ENCODE measurements around the gene AP1M1. TPM values are rescaled to one million over a fixed set of nuclear protein-coding genes. Genes with fewer than 3 reads are reported as not detected.

Gene AP1M1
- total and polyA plus RNA-seq, 2 of the 4 experiments (the other 2 are of a cell fraction), result 85.1 to 99.1 TPM

DNA sequence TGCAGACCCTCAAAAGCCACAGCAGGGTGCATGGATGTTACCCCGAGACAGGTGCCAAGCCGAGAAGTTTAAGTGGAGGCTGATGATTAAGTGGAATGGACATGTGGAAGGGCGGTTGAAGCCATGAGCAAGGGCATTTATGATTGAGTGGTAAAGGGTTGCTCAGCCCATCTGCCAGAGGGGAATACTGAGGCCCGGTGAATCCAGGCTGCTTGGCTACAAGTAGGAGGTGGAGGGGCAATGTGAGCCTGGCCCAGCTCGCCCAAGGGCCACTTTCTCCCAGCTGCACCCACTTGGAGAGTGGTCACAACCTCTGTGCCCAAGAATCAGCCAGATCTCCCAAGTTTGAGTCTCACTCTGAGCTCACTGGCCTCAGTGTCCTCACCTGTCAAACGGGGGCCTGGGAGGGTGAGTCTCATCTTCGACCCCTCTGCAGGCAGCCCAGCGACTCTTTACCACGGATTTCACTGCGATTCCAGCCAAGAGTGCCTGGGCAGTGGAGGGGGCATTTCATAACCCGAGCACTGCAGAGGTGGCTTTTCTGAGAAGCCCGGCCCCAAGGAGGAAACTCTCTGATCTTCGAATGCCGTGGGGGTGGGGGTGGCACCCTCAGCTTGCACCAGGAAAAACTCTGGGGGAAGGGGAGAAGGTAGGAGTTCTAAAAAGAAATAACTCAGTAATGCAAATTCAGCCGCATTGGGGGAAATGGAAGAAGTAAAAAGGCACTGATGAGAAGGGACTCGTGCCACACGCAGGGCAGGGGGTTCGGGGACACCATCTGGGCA lies 64.1 kb downstream of the AP1M1 start:
- H2BK120ac ChIP-seq (ENCODE audit: low read depth, low read length), result no peak overlapping the region
- no peak overlapping the region for H2AFZ ChIP-seq (replicated peaks; ENCODE audit: low read length, poor library complexity)
- dilution Hi-C loops (cut with HindIII; ENCODE audit: low sequenced_read_pairs, unreplicated experiment) (no loop called here), in situ Hi-C loops (cut with MboI; ENCODE audit: low sequenced_read_pairs) (no loop called here), intact Hi-C loops (cut with micrococcal nuclease) (no loop called here)
- WGBS, 2 experiments (ENCODE audit: extremely low coverage in 2 of 2, insufficient read length in 1 of 2), result 82% methylated on average over 7 of the region's 18 CpGs; no CpG with 5 or more reads in 1 of the 2 experiments
- no peak overlapping the region for H2BK15ac ChIP-seq (ENCODE audit: low read depth, low read length)
- no peak for TF ChIP-seq CEBPB (IDR thresholded peaks at IDR 0.05; ENCODE audit: low read depth, low read length)
- TF ChIP-seq RCOR1 (IDR thresholded peaks at IDR 0.05; ENCODE audit: insufficient replicate concordance, low read length), result no peak
- no peak for TF ChIP-seq MXI1 (IDR thresholded peaks at IDR 0.05; ENCODE audit: borderline replicate concordance, low read depth, low read length)
- TF ChIP-seq SMC3 (IDR thresholded peaks at IDR 0.05; ENCODE audit: low read depth, low read length), result no peak
- TF ChIP-seq BHLHE40 (IDR thresholded peaks at IDR 0.05; ENCODE audit: low read depth, low read length), result no peak
- TF ChIP-seq FOS (IDR thresholded peaks at IDR 0.05; ENCODE audit: low read depth, low read length), result no peak
- no peak for TF ChIP-seq NFE2L2 (IDR thresholded peaks at IDR 0.05; ENCODE audit: low read depth, low read length)
- no peak for TF ChIP-seq POLR2A (IDR thresholded peaks at IDR 0.05; ENCODE audit: low read depth, low read length)
- TF ChIP-seq RAD21 (IDR thresholded peaks at IDR 0.05; ENCODE audit: low read length), result no peak
- TF ChIP-seq MAFK (IDR thresholded peaks at IDR 0.05; ENCODE audit: low read depth, low read length), result no peak
- TF ChIP-seq, protein P1, sequence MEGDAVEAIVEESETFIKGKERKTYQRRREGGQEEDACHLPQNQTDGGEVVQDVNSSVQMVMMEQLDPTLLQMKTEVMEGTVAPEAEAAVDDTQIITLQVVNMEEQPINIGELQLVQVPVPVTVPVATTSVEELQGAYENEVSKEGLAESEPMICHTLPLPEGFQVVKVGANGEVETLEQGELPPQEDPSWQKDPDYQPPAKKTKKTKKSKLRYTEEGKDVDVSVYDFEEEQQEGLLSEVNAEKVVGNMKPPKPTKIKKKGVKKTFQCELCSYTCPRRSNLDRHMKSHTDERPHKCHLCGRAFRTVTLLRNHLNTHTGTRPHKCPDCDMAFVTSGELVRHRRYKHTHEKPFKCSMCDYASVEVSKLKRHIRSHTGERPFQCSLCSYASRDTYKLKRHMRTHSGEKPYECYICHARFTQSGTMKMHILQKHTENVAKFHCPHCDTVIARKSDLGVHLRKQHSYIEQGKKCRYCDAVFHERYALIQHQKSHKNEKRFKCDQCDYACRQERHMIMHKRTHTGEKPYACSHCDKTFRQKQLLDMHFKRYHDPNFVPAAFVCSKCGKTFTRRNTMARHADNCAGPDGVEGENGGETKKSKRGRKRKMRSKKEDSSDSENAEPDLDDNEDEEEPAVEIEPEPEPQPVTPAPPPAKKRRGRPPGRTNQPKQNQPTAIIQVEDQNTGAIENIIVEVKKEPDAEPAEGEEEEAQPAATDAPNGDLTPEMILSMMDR (conservative IDR thresholded peaks at IDR 0.05; ENCODE audit: low read depth, low read length), result no peak
- no peak for TF ChIP-seq CHD1 (IDR thresholded peaks at IDR 0.05; ENCODE audit: low read depth, low read length)
- TF ChIP-seq MAZ (IDR thresholded peaks at IDR 0.05; ENCODE audit: borderline replicate concordance, low read depth, low read length), result no peak
- TF ChIP-seq, protein P2, sequence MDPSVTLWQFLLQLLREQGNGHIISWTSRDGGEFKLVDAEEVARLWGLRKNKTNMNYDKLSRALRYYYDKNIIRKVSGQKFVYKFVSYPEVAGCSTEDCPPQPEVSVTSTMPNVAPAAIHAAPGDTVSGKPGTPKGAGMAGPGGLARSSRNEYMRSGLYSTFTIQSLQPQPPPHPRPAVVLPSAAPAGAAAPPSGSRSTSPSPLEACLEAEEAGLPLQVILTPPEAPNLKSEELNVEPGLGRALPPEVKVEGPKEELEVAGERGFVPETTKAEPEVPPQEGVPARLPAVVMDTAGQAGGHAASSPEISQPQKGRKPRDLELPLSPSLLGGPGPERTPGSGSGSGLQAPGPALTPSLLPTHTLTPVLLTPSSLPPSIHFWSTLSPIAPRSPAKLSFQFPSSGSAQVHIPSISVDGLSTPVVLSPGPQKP (IDR thresholded peaks at IDR 0.05; ENCODE audit: borderline replicate concordance, low read depth, low read length), result no peak
- TF ChIP-seq, protein P3, sequence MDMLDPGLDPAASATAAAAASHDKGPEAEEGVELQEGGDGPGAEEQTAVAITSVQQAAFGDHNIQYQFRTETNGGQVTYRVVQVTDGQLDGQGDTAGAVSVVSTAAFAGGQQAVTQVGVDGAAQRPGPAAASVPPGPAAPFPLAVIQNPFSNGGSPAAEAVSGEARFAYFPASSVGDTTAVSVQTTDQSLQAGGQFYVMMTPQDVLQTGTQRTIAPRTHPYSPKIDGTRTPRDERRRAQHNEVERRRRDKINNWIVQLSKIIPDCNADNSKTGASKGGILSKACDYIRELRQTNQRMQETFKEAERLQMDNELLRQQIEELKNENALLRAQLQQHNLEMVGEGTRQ (IDR thresholded peaks at IDR 0.05; ENCODE audit: low read depth, low read length), result no peak
- no peak for TF ChIP-seq RFX5 (IDR thresholded peaks at IDR 0.05; ENCODE audit: low read depth, low read length)
- H3K27me3 ChIP-seq (ENCODE audit: control insufficient read depth, insufficient read depth, low read length), result peaks cover 43% of the 10 kb centered on the region
- H3K56ac ChIP-seq (ENCODE audit: extremely low read depth, insufficient read depth, low read length), result no peak overlapping the region
- BruUV-seq (replicated peaks), result no TSS peak
- H3K9ac ChIP-seq (ENCODE audit: low read depth, low read length), result no peak overlapping the region
- H2AK5ac ChIP-seq (ENCODE audit: low read depth, low read length), result no peak overlapping the region
- no peak overlapping the region for H4K91ac ChIP-seq (ENCODE audit: insufficient read depth, low read depth, low read length)
- no peak overlapping the region for H3K14ac ChIP-seq (replicated peaks; ENCODE audit: low read depth, low read length)
- H3K9me1 ChIP-seq (ENCODE audit: insufficient read depth, low read length), result no peaks in the 10 kb centered on the region
- DNase-seq (no peak), ATAC-seq (ENCODE audit: low read depth) (no peak)
- no peak overlapping the region for H3K4me3 ChIP-seq (ENCODE audit: insufficient read depth, low read depth, low read length)
- H3K36me3 ChIP-seq (ENCODE audit: control insufficient read depth, insufficient read depth, low read length), result no peaks in the 10 kb centered on the region
- H2AK9ac ChIP-seq (replicated peaks; ENCODE audit: low read depth, low read length, poor library complexity), result no peak overlapping the region
- H2BK5ac ChIP-seq (ENCODE audit: low read depth, low read length, poor library complexity, severe bottlenecking), result no peak overlapping the region
- H3K9me3 ChIP-seq (ENCODE audit: control insufficient read depth, insufficient read depth, low read length), result peaks cover 7% of the 10 kb centered on the region
- no peak overlapping the region for H3K4me2 ChIP-seq (ENCODE audit: low read depth, low read length)
- H3K23ac ChIP-seq (ENCODE audit: low read depth, low read length), result no peak overlapping the region
- no peak overlapping the region for H4K5ac ChIP-seq (ENCODE audit: low read depth, low read length)
- no peaks in the 10 kb centered on the region for H3K4me1 ChIP-seq (ENCODE audit: control insufficient read depth, insufficient read depth, low read length)
- CTCF ChIA-PET, result interaction anchor here (1.5 kb wide), 1 partner anchor 14 kb away, joined by 3 read pairs; no protein-coding TSS in a partner anchor
- H4K20me1 ChIP-seq (ENCODE audit: insufficient read depth, low read length), result no peaks in the 10 kb centered on the region
- H2BK20ac ChIP-seq (ENCODE audit: low read depth, low read length), result no peak overlapping the region
- H4K8ac ChIP-seq (ENCODE audit: low read depth in 2 of 2, low read length in 2 of 2), result no peak overlapping the region
- no peak overlapping the region for H3K4ac ChIP-seq (ENCODE audit: low read depth, low read length)
- no peak overlapping the region for H3K18ac ChIP-seq (ENCODE audit: low read depth, low read length)
- no peaks in the 10 kb centered on the region for H3K79me1 ChIP-seq (ENCODE audit: low read depth in 1 of 2, low read length in 2 of 2)
- POLR2A ChIA-PET (ENCODE audit: unreplicated experiment), result no interaction called here
- no peak overlapping the region for H3K27ac ChIP-seq (ENCODE audit: insufficient read depth, low read length)

Data from IMR-90 (cell line).